WERI-Rb-1 (cell line): ENCODE measurements around the gene PRAMEF9.

Experiments
- DNase-seq: peaks from one replicate; pipeline ENCODE4 v3.0.0-alpha.2; 2020
- H3K27ac ChIP-seq: fragments of 250-450 bp; sonication (Bioruptor Pico); 2 replicates; pipeline ENCODE4 v1.5.1; 2020; ENCODE audit warnings: mild to moderate bottlenecking, moderate library complexity
- H3K27me3 ChIP-seq: fragments of 250-450 bp; sonication (Bioruptor Pico); 2 replicates; pipeline ENCODE4 v1.5.1; 2021; ENCODE audit warnings: mild to moderate bottlenecking, low read depth, moderate library complexity; ENCODE audit not compliant: insufficient read depth, severe bottlenecking
- H3K36me3 ChIP-seq: fragments of 250-450 bp; sonication (Bioruptor Pico); 2 replicates; pipeline ENCODE4 v1.5.1; 2020; ENCODE audit warnings: mild to moderate bottlenecking, moderate library complexity
- H3K4me3 ChIP-seq: 2 replicates; pipeline ENCODE4 v1.5.1; 2011; ENCODE audit warnings: low read depth, mild to moderate bottlenecking, control low read depth, low read length
- H3K9me3 ChIP-seq: fragments of 250-450 bp; sonication (Bioruptor Pico); 2 replicates; pipeline ENCODE4 v1.5.1; 2021; ENCODE audit warnings: mild to moderate bottlenecking, moderate library complexity; ENCODE audit not compliant: severe bottlenecking
- TF ChIP-seq, protein P1 (sequence below): IDR thresholded peaks from 2 replicates; pipeline ENCODE4 v1.5.1; 2011; ENCODE audit warnings: low read depth, mild to moderate bottlenecking, control low read depth, inconsistent platforms, low read length

The PRAMEF9 gene

DNA sequence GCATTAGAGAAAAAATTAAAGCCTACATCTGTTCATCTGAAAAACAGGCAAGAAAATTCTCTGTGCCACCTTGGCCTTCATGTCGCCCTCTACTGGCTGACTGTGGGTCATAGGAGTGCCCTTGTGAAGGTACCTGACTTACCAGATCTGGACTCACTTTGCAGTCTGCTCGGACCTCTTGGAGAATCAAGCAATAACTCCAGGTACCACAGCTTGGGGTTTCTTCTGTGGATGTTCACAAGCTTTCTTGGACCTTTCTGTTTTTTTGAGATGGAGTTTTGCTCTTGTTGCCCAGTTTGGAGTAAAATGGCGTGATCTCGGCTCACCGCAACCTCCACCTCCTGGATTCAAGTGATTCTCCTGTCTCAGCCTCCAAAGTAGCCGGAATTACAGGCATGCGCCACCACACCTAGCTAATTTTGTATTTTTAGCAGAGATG lies 56.7 kb downstream of the PRAMEF9 start:
- no peak overlapping the region for H3K4me3 ChIP-seq
- DNase-seq, result peak; percentile 22
- no peak overlapping the region for H3K27ac ChIP-seq
- H3K36me3 ChIP-seq, result no peaks in the 10 kb centered on the region
- peaks cover 39% of the 10 kb centered on the region for H3K27me3 ChIP-seq
- peaks cover 8% of the 10 kb centered on the region for H3K9me3 ChIP-seq
- TF ChIP-seq, protein P1, sequence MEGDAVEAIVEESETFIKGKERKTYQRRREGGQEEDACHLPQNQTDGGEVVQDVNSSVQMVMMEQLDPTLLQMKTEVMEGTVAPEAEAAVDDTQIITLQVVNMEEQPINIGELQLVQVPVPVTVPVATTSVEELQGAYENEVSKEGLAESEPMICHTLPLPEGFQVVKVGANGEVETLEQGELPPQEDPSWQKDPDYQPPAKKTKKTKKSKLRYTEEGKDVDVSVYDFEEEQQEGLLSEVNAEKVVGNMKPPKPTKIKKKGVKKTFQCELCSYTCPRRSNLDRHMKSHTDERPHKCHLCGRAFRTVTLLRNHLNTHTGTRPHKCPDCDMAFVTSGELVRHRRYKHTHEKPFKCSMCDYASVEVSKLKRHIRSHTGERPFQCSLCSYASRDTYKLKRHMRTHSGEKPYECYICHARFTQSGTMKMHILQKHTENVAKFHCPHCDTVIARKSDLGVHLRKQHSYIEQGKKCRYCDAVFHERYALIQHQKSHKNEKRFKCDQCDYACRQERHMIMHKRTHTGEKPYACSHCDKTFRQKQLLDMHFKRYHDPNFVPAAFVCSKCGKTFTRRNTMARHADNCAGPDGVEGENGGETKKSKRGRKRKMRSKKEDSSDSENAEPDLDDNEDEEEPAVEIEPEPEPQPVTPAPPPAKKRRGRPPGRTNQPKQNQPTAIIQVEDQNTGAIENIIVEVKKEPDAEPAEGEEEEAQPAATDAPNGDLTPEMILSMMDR, result peak; percentile 70
